Measurements from ENCODE around the gene CD8A. TPM values are rescaled to one million over a fixed set of nuclear protein-coding genes. Genes with fewer than 3 reads are reported as not detected.
A peak's percentile ranks its signal among the peaks of the same experiment; 100 is the strongest.

Gene CD8A
- total RNA-seq, 1 donor from 2014 or later, result 0.34 TPM

GRCh38 chr2:86765310-86765695, 25.4 kb downstream of the CD8A start:
- TF ChIP-seq EZH2phosphoT487 (IDR thresholded peaks at IDR 0.05) (no peak), EZH2 (IDR thresholded peaks at IDR 0.05) (no peak)
- TF ChIP-seq, protein P1, sequence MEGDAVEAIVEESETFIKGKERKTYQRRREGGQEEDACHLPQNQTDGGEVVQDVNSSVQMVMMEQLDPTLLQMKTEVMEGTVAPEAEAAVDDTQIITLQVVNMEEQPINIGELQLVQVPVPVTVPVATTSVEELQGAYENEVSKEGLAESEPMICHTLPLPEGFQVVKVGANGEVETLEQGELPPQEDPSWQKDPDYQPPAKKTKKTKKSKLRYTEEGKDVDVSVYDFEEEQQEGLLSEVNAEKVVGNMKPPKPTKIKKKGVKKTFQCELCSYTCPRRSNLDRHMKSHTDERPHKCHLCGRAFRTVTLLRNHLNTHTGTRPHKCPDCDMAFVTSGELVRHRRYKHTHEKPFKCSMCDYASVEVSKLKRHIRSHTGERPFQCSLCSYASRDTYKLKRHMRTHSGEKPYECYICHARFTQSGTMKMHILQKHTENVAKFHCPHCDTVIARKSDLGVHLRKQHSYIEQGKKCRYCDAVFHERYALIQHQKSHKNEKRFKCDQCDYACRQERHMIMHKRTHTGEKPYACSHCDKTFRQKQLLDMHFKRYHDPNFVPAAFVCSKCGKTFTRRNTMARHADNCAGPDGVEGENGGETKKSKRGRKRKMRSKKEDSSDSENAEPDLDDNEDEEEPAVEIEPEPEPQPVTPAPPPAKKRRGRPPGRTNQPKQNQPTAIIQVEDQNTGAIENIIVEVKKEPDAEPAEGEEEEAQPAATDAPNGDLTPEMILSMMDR (IDR thresholded peaks at IDR 0.05), result no peak
- H3K9ac ChIP-seq, result no peak overlapping the region
- H2AFZ ChIP-seq (replicated peaks), result no peak overlapping the region
- H3K4me1 ChIP-seq, result no peaks in the 10 kb centered on the region
- Mint-ChIP-seq H3K4me1 (no peaks in the 10 kb centered on the region), H3K9me3 (no peaks in the 10 kb centered on the region), H3K27ac (no peak overlapping the region), H3K4me3 (no peak overlapping the region), H3K36me3 (peaks cover 7% of the 10 kb centered on the region), H3K27me3 (ENCODE audit: insufficient read depth, low read depth) (no peaks in the 10 kb centered on the region)
- H3K9me3 ChIP-seq (ENCODE audit: low read depth), result no peaks in the 10 kb centered on the region
- H3K27ac ChIP-seq, result no peak overlapping the region
- no peak for DNase-seq (ENCODE audit: low spot score)
- no peak overlapping the region for H3K4me2 ChIP-seq
- H3K36me3 ChIP-seq, result peaks cover 10% of the 10 kb centered on the region
- no peak overlapping the region for H3K4me3 ChIP-seq
- H3K27me3 ChIP-seq, result no peaks in the 10 kb centered on the region
- H4K20me1 ChIP-seq (ENCODE audit: low read depth), result peaks cover 35% of the 10 kb centered on the region
- peaks cover 24% of the 10 kb centered on the region for H3K79me2 ChIP-seq (ENCODE audit: low read depth)
- peaks cover 8% of the 10 kb centered on the region for H3F3A ChIP-seq (ENCODE audit: low read depth)

DNA sequence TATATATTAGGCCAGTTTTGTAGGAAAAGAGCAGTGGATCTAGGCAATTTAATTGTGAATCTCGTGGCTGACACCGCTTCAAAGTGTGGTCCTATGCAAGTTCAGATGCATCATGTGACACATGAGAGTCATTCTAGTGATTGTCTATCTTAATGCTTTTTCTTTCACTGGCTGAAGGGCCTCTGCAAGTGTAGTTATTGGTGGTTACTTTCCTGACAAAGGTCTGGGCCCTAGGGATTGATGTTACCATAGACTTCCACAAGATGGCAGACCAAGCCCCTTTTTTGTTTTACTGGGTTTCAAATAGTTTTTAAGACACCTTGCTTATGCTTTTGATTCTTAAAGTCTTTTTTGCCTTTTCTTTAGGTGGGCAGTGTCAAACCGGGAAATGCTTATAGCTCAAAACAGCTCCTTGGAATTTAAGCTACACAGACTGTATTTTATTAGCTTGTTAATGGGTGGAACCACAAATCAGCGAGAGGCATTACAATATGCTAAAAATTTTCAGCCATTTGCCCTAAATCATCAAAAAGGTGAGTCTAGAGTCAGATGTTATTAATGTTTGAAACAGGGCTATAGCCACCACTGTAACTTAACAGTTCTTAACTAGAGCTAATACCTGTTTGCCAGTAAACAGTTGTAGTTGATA, 25.9 kb downstream of the CD8A start:
- Histone ChIP-seq H3K9ac (no peak overlapping the region), H2AFZ (replicated peaks) (no peak overlapping the region), H4K20me1 (ENCODE audit: low read depth) (peaks cover 35% of the 10 kb centered on the region), H3K4me2 (no peak overlapping the region), H3F3A (ENCODE audit: low read depth) (peaks cover 8% of the 10 kb centered on the region), H3K79me2 (ENCODE audit: low read depth) (peaks cover 28% of the 10 kb centered on the region), H3K27ac (no peak overlapping the region), H3K36me3 (peaks cover 10% of the 10 kb centered on the region), H3K4me1 (no peaks in the 10 kb centered on the region), H3K27me3 (no peaks in the 10 kb centered on the region), H3K4me3 (no peak overlapping the region), H3K9me3 (ENCODE audit: low read depth) (no peaks in the 10 kb centered on the region)
- Mint-ChIP-seq H3K27ac (no peak overlapping the region), H3K4me3 (no peak overlapping the region), H3K27me3 (ENCODE audit: insufficient read depth, low read depth) (no peaks in the 10 kb centered on the region), H3K9me3 (no peaks in the 10 kb centered on the region), H3K4me1 (no peaks in the 10 kb centered on the region), H3K36me3 (peaks cover 9% of the 10 kb centered on the region)
- peak; percentile 53 for DNase-seq (ENCODE audit: low spot score)
- no peak for TF ChIP-seq EZH2phosphoT487 (IDR thresholded peaks at IDR 0.05)
- TF ChIP-seq, protein P1 (IDR thresholded peaks at IDR 0.05), result peak; percentile 80

- H3K27me3 Mint-ChIP-seq (ENCODE audit: insufficient read depth, low read depth), result peaks cover 3% of the 10 kb centered on the region
- Histone ChIP-seq H3K27me3 (no peaks in the 10 kb centered on the region), H2AFZ (replicated peaks) (no peak overlapping the region), H3F3A (ENCODE audit: low read depth) (peaks cover 8% of the 10 kb centered on the region), H3K4me1 (no peaks in the 10 kb centered on the region), H3K9ac (no peak overlapping the region), H4K20me1 (ENCODE audit: low read depth) (peaks cover 35% of the 10 kb centered on the region), H3K79me2 (ENCODE audit: low read depth) (peaks cover 46% of the 10 kb centered on the region), H3K36me3 (no peaks in the 10 kb centered on the region), H3K4me2 (no peak overlapping the region), H3K4me3 (no peak overlapping the region), H3K9me3 (ENCODE audit: low read depth) (no peaks in the 10 kb centered on the region), H3K27ac (no peak overlapping the region)
- DNase-seq (ENCODE audit: low spot score), result no peak
- no peaks in the 10 kb centered on the region for H3K4me1 Mint-ChIP-seq
- H3K36me3 Mint-ChIP-seq, result peaks cover 25% of the 10 kb centered on the region
- TF ChIP-seq EZH2phosphoT487 (IDR thresholded peaks at IDR 0.05), result no peak
- TF ChIP-seq EZH2 (IDR thresholded peaks at IDR 0.05), result no peak
- TF ChIP-seq, protein P1 (IDR thresholded peaks at IDR 0.05), result no peak
- no peak overlapping the region for H3K27ac Mint-ChIP-seq
- H3K9me3 Mint-ChIP-seq, result no peaks in the 10 kb centered on the region
- no peak overlapping the region for H3K4me3 Mint-ChIP-seq
These were observed 30.3 kb downstream of the CD8A start for GRCh38 chr2:86760371-86760770.
